BE2C (cell line): ENCODE results near the gene TMEM154.

Source experiments
- DNase-seq: peaks from one replicate; pipeline ENCODE4 v3.0.0-alpha.2; 2020
- H3K27me3 ChIP-seq: fragments of 250-450 bp; sonication (Bioruptor Pico); 2 replicates; pipeline ENCODE4 v1.5.1; 2020; ENCODE audit warnings: mild to moderate bottlenecking
- H3K36me3 ChIP-seq: fragments of 250-450 bp; sonication (Bioruptor Pico); 2 replicates; pipeline ENCODE4 v1.5.1; 2020; ENCODE audit warnings: mild to moderate bottlenecking
- H3K4me1 ChIP-seq: fragments of 250-450 bp; sonication (Bioruptor Pico); 2 replicates; pipeline ENCODE4 v1.5.1; 2020
- H3K4me3 ChIP-seq: 2 replicates; pipeline ENCODE4 v1.5.1; 2011; ENCODE audit warnings: low read depth, low read length
- H3K9me3 ChIP-seq: fragments of 250-450 bp; sonication (Bioruptor Pico); 2 replicates; pipeline ENCODE4 v1.5.1; 2020
- CTCF ChIP-seq: IDR thresholded peaks from 2 replicates; pipeline ENCODE4 v1.5.1; 2012; ENCODE audit warnings: mild to moderate bottlenecking, low read depth, low read length

TMEM154 gene

GRCh38 chr4:152684007-152684406 lies 4.2 kb upstream of the TMEM154 start:
- no peak for TF ChIP-seq CTCF
- Histone ChIP-seq H3K9me3 (no peaks in the 10 kb centered on the region), H3K27me3 (no peaks in the 10 kb centered on the region), H3K4me3 (no peak overlapping the region), H3K4me1 (peaks cover 3% of the 10 kb centered on the region; the same call in 1 of the 2 replicates), H3K36me3 (no peaks in the 10 kb centered on the region)
- no peak for DNase-seq

GRCh38 chr4:152682143-152682941 lies 2.5 kb upstream of the TMEM154 start:
- Histone ChIP-seq H3K27me3 (no peaks in the 10 kb centered on the region), H3K4me3 (no peak overlapping the region), H3K4me1 (peaks cover 3% of the 10 kb centered on the region; the same call in 1 of the 2 replicates), H3K36me3 (no peaks in the 10 kb centered on the region), H3K9me3 (no peaks in the 10 kb centered on the region)
- DNase-seq, result peak; percentile 28
- TF ChIP-seq CTCF, result no peak

GRCh38 chr4:152680988-152681603 lies 1.3 kb upstream of the TMEM154 start:
- H3K4me3 ChIP-seq, result no peak overlapping the region
- no peak for DNase-seq
- no peaks in the 10 kb centered on the region for H3K36me3 ChIP-seq
- H3K4me1 ChIP-seq, result peaks cover 3% of the 10 kb centered on the region; the same call in 1 of the 2 replicates
- no peaks in the 10 kb centered on the region for H3K9me3 ChIP-seq
- no peak for TF ChIP-seq CTCF
- H3K27me3 ChIP-seq, result no peaks in the 10 kb centered on the region

- DNase-seq, result no peak
- no peaks in the 10 kb centered on the region for H3K27me3 ChIP-seq
- H3K9me3 ChIP-seq, result no peaks in the 10 kb centered on the region
- H3K4me3 ChIP-seq, result no peak overlapping the region; the same call in 1 of the 2 replicates
- no peaks in the 10 kb centered on the region for H3K36me3 ChIP-seq
- H3K4me1 ChIP-seq, result peaks cover 3% of the 10 kb centered on the region; the same call in 1 of the 2 replicates
- TF ChIP-seq CTCF, result no peak
Observed at GRCh38 chr4:152678841-152679240, 956 bp downstream of the TMEM154 start.

- TF ChIP-seq CTCF, result no peak
- Histone ChIP-seq H3K36me3 (no peaks in the 10 kb centered on the region), H3K27me3 (no peaks in the 10 kb centered on the region), H3K4me3 (no peak overlapping the region), H3K9me3 (no peaks in the 10 kb centered on the region), H3K4me1 (peaks cover 3% of the 10 kb centered on the region; the same call in 1 of the 2 replicates)
- no peak for DNase-seq
Observed at GRCh38 chr4:152677117-152677516, 2.7 kb downstream of the TMEM154 start.
